Tibial nerve (tissue), 4 donors: ENCODE measurements around the gene SMAD3. TPM values are rescaled to one million over a fixed set of nuclear protein-coding genes. Genes with fewer than 3 reads are reported as not detected.

Experiments used
- DNase-seq, 2 donors: peaks; one replicate each; pipeline ENCODE4 v3.0.0-alpha.2; 2019; ENCODE audit warnings: low spot score in 2 of 2
- H3K27ac ChIP-seq, 4 donors: fragments of 200-600 bp; sonication (generic) in 3 of 4; one replicate each; pipeline ENCODE4 v1.5.1; 2017 to 2019; ENCODE audit warnings: mild to moderate bottlenecking in 1 of 4
- H3K27me3 ChIP-seq, 2 donors: fragments of 200-600 bp; sonication (generic) in 1 of 2; one replicate each; pipeline versions ENCODE4 v1.5.1 to v1.6.0; 2017 to 2019
- H3K36me3 ChIP-seq, 3 donors: fragments of 200-600 bp; sonication (generic); one replicate each; pipeline ENCODE4 v1.5.1; 2018 to 2019
- H3K4me1 ChIP-seq, 4 donors: fragments of 200-600 bp; sonication (generic) in 3 of 4; one replicate each; pipeline ENCODE4 v1.5.1; 2017 to 2019
- H3K4me3 ChIP-seq, 4 donors: fragments of 200-600 bp; sonication (generic) in 3 of 4; one replicate each; pipeline ENCODE4 v1.5.1; 2017 to 2019; ENCODE audit warnings: mild to moderate bottlenecking in 1 of 4, moderate library complexity in 1 of 4
- H3K9me3 ChIP-seq, 4 donors: fragments of 200-600 bp; sonication (generic) in 3 of 4; one replicate each; pipeline ENCODE4 v1.5.1; 2017 to 2019
- EP300 ChIP-seq, 2 donors: sonication (generic); formaldehyde crosslinking; IDR thresholded peaks; one replicate each; pipeline ENCODE4 v1.6.1; 2017; ENCODE audit warnings: antibody characterized with exemption in 2 of 2, mild to moderate bottlenecking in 1 of 2
- POLR2A ChIP-seq, 2 donors: fragments of 450-650 bp; IDR thresholded peaks; one replicate each; pipeline ENCODE4 v1.6.1; 2017; ENCODE audit warnings: antibody characterized with exemption in 2 of 2, mild to moderate bottlenecking in 2 of 2, moderate library complexity in 2 of 2
- WGBS, 2 donors: methylation state at CpG; one replicate each; pipeline ENCODE4 v1.1.5; 2018; 5-methylcytosine and 5-hydroxymethylcytosine counted together
- total RNA-seq, 4 donors: library from RNA; depleted of rRNA; stranded (reverse); fragments of >200 nt; gene quantifications; one replicate each; pipeline ENCODE4 v1.1.0, GENCODE V29; 2016
- TF ChIP-seq, protein P1 (sequence below), 5 experiments: fragments of 200-600 bp in 3 of 5; fragments of 450-650 bp in 2 of 5; sonication (generic) in 3 of 5; IDR thresholded peaks; one replicate each; pipeline ENCODE4 v1.5.1; 2016 to 2019; ENCODE audit warnings: antibody characterized with exemption in 5 of 5, mild to moderate bottlenecking in 3 of 5, moderate library complexity in 2 of 5

SMAD3 gene
- total RNA-seq, 4 donors from 2014 or later = 36.3 to 68.6 (median 44.1) TPM

DNA sequence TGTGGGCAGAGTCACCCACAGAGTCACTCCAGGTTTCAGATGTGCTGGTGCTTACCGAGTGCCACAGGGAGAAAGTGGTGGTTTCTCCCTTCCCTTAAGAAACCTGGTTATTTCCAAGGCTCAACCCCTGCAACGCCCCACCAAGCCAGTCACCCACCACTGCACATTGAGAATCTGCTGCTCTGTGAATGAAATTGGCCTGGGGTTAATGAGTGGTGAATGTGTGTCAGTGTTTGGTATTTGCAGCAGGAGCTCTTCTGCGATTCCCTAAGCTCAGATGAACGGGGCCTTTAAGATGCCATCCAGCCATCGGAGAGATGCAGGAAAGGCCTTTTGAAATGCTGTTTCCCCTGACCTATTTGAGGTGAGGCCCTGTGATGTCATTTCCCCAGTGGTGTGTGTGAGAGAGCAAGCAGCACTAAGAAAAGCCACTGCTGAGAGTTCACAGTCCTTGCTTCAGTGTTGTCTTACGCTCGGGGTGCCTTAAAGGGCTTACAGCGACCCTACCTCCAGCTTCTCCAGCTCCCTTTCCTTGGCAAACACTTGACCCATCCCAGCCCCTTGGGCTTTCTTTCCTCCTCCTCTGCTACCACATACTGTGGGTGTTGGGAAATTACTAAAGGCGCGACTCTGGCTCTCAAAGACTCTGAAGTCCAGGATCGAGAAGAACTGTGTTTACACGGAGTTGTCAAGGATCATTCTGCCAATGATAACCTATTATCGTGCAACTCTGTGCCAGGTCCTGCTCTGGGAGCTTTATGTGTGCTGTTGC lies 68.9 kb downstream of the SMAD3 start:
- WGBS, 2 donors = 40 to 42% methylated on average over 13 of the region's 13 CpGs
- no peak overlapping the region for H3K4me3 ChIP-seq
- peak in 1 of 2 donors; percentile 31 for TF ChIP-seq EP300 (IDR thresholded peaks at IDR 0.05)
- TF ChIP-seq POLR2A (IDR thresholded peaks at IDR 0.05) = peak in 1 of 2 donors; percentile 33
- TF ChIP-seq, protein P1, sequence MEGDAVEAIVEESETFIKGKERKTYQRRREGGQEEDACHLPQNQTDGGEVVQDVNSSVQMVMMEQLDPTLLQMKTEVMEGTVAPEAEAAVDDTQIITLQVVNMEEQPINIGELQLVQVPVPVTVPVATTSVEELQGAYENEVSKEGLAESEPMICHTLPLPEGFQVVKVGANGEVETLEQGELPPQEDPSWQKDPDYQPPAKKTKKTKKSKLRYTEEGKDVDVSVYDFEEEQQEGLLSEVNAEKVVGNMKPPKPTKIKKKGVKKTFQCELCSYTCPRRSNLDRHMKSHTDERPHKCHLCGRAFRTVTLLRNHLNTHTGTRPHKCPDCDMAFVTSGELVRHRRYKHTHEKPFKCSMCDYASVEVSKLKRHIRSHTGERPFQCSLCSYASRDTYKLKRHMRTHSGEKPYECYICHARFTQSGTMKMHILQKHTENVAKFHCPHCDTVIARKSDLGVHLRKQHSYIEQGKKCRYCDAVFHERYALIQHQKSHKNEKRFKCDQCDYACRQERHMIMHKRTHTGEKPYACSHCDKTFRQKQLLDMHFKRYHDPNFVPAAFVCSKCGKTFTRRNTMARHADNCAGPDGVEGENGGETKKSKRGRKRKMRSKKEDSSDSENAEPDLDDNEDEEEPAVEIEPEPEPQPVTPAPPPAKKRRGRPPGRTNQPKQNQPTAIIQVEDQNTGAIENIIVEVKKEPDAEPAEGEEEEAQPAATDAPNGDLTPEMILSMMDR (IDR thresholded peaks at IDR 0.05) = no peak
- H3K4me1 ChIP-seq = peaks cover 0 to 88% (median 55%) of the 10 kb centered on the region in 4 donors
- H3K27me3 ChIP-seq = no peaks in the 10 kb centered on the region
- no peak for DNase-seq
- no peaks in the 10 kb centered on the region for H3K9me3 ChIP-seq
- no peaks in the 10 kb centered on the region for H3K36me3 ChIP-seq
- H3K27ac ChIP-seq = peak overlapping the region; percentile 44 to 82 (median 76)

DNA sequence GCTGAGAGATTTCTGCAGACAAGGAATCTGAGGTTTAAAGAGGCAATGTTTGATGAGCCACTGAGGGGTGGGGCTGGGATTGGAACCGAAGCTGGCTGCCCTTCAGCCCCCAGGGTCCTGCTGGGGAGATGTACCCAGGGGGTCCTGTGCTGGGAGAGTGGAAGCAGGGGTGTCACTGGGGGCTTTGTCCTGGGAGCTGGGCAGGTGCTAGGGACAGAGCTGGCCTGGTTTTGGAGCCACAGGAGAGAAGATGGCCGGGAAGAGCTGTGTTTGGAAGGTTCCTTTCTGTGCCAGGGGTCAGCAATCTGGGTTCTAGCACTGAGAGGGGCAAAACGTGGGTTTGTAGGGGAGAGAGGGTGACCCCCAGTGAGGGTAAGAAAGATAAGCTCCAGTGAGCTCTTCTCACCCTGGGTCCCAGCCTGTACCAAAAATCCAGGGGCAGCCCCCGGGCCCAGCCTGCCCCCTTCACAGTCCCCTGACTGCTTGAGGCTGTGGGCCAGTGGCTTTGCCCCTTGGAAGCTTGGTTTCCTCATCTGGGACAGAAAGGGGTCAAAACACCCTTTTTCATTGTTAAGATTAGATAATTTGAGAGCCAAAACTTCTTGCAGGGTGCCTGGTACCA lies 69.6 kb downstream of the SMAD3 start:
- Histone ChIP-seq H3K4me1 (peaks cover 0 to 91% (median 56%) of the 10 kb centered on the region in 4 donors), H3K9me3 (no peaks in the 10 kb centered on the region), H3K4me3 (no peak overlapping the region), H3K27me3 (no peaks in the 10 kb centered on the region), H3K27ac (peak overlapping the region; percentile 44 to 82 (median 76)), H3K36me3 (no peaks in the 10 kb centered on the region)
- DNase-seq = no peak
- no peak for TF ChIP-seq POLR2A (IDR thresholded peaks at IDR 0.05)
- TF ChIP-seq, protein P1 (IDR thresholded peaks at IDR 0.05) = no peak
- TF ChIP-seq EP300 (IDR thresholded peaks at IDR 0.05) = no peak
- 51 to 58% methylated on average over 4 of the region's 4 CpGs for WGBS, 2 donors

DNA sequence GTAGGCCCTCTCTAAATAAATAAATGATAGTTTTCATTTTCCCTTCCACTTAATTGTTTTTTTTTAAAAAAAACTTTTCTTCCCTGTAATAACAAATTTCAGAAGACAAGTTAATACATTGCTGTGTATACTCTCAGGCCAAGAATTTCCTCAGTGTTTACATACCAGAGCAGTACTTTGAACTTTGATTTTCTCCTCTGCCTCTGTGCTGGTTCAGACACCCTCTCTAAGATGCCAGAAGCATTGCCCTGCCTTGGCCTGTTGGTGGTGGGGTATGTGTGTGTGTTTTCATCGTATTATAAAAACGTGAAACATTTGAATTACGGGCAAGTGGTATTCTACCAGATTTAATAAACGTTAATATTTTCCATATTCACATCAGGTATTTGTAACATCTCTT lies 70.1 kb downstream of the SMAD3 start:
- 40 to 44% methylated on average over 4 of the region's 4 CpGs for WGBS, 2 donors
- Histone ChIP-seq H3K4me3 (no peak overlapping the region), H3K4me1 (peaks cover 0 to 91% (median 58%) of the 10 kb centered on the region in 4 donors), H3K9me3 (no peaks in the 10 kb centered on the region), H3K27ac (peak overlapping the region; percentile 33 to 82 (median 76)), H3K36me3 (no peaks in the 10 kb centered on the region), H3K27me3 (no peaks in the 10 kb centered on the region)
- TF ChIP-seq EP300 (IDR thresholded peaks at IDR 0.05) (no peak), POLR2A (IDR thresholded peaks at IDR 0.05) (no peak)
- TF ChIP-seq, protein P1 (IDR thresholded peaks at IDR 0.05) = no peak
- DNase-seq = no peak

DNA sequence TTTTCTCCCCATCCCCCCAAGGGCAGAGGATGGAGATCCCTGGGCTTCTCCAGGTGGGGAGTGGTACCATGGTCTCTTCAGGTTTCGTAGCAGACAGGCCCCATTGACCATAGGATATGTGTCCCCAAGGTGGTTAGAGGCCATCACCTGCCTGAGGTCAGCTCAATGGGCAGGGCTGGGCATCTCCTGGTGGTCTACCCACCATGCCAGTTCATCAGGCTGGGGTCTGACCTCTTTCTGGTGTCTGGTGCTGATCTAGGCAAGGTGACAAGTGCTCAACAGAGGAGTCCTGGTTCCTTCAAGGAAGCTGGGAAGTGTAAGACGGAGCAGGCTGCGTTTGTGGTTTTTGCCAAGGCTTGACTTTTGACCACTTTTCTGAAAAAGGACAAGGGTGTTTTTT lies 71.4 kb downstream of the SMAD3 start:
- TF ChIP-seq EP300 (IDR thresholded peaks at IDR 0.05) (no peak), POLR2A (IDR thresholded peaks at IDR 0.05) (no peak)
- TF ChIP-seq, protein P1 (IDR thresholded peaks at IDR 0.05) = no peak
- Histone ChIP-seq H3K27ac (peak overlapping the region in 1 of 4 donors; percentile 29), H3K9me3 (no peaks in the 10 kb centered on the region), H3K4me1 (peaks cover 0 to 87% (median 60%) of the 10 kb centered on the region in 4 donors), H3K36me3 (no peaks in the 10 kb centered on the region), H3K27me3 (no peaks in the 10 kb centered on the region), H3K4me3 (no peak overlapping the region)
- no peak for DNase-seq
- WGBS, 2 donors = 82 to 96% methylated on average over 3 of the region's 3 CpGs

DNA sequence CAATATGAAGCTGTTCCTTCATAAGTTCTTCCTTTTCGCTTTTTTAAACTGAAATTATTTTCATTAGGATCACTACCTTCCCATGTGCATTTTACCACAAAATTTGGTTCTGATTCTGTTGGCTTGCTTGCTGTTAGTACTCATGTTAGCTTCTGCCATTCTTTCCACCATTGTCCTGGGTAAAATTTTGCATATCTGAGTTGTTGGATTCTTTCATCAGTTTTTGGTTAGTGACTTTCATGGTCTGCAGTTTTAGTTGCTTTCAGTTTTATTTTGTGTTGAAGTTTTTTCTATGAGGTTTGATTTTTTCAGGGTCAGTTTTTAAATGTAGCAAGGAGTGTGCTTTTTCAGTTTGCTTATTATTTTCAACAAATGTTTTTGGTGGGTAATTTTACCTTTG lies 71.9 kb downstream of the SMAD3 start:
- Histone ChIP-seq H3K27me3 (no peaks in the 10 kb centered on the region), H3K4me3 (no peak overlapping the region), H3K27ac (peak overlapping the region in 3 of 4 donors; percentile 59 to 73 (median 64)), H3K36me3 (no peaks in the 10 kb centered on the region), H3K9me3 (no peaks in the 10 kb centered on the region), H3K4me1 (peaks cover 0 to 82% (median 57%) of the 10 kb centered on the region in 4 donors)
- WGBS, 2 donors = 98 to 100% methylated on average over 1 of the region's 1 CpG
- TF ChIP-seq, protein P1 (IDR thresholded peaks at IDR 0.05) = no peak
- no peak for TF ChIP-seq POLR2A (IDR thresholded peaks at IDR 0.05)
- no peak for TF ChIP-seq EP300 (IDR thresholded peaks at IDR 0.05)
- no peak for DNase-seq
